Measurements from ENCODE around the gene ZNF821. TPM values are rescaled to one million over a fixed set of nuclear protein-coding genes. Genes with fewer than 3 reads are reported as not detected.

ZNF821 gene
- total and polyA plus RNA-seq, 7 donors, result 2.3 to 16.8 (median 9.5) TPM

GRCh38 chr16:71852158-71852557 is 31.8 kb downstream of the ZNF821 start:
- intact Hi-C loops (cut with DNase I), result no loop called here
- 84 to 91% methylated on average over 3 of the region's 3 CpGs for WGBS, 2 donors
- H3K36me3 ChIP-seq, result peaks cover 10 to 55% (median 35%) of the 10 kb centered on the region in 4 donors

GRCh38 chr16:71851746-71852145 is 32.2 kb downstream of the ZNF821 start:
- no peak overlapping the region for H3K4me3 ChIP-seq
- WGBS, 2 donors, result 94% methylated on average over 8 of the region's 8 CpGs
- no peak for TF ChIP-seq EP300 (IDR thresholded peaks at IDR 0.05)
- no peak for TF ChIP-seq POLR2AphosphoS5 (IDR thresholded peaks at IDR 0.05)
- H3K4me1 ChIP-seq, result peaks cover 0 to 37% (median 18%) of the 10 kb centered on the region in 4 donors
- intact Hi-C loops (cut with DNase I), result no loop called here
- H3K9me3 ChIP-seq, result no peaks in the 10 kb centered on the region
- no peak for DNase-seq
- H3K27ac ChIP-seq, result peak overlapping the region in 2 of 4 donors; percentile 8 to 49
- no peaks in the 10 kb centered on the region for H3K27me3 ChIP-seq
- peaks cover 10 to 55% (median 35%) of the 10 kb centered on the region in 4 donors for H3K36me3 ChIP-seq

More at GRCh38 chr16:71852158-71852557, 31.8 kb downstream of the ZNF821 start:
- DNase-seq, result no peak
- no peak overlapping the region for H3K27ac ChIP-seq
- H3K27me3 ChIP-seq, result no peaks in the 10 kb centered on the region
- TF ChIP-seq CTCF (IDR thresholded peaks at IDR 0.05), result no peak
- TF ChIP-seq POLR2AphosphoS5 (IDR thresholded peaks at IDR 0.05), result no peak
- no peak for TF ChIP-seq POLR2A (IDR thresholded peaks at IDR 0.05)
- TF ChIP-seq EP300 (IDR thresholded peaks at IDR 0.05), result no peak
- H3K9me3 ChIP-seq, result no peaks in the 10 kb centered on the region
- H3K4me1 ChIP-seq, result peaks cover 0 to 33% (median 14%) of the 10 kb centered on the region in 4 donors
- no peak overlapping the region for H3K4me3 ChIP-seq

DNA sequence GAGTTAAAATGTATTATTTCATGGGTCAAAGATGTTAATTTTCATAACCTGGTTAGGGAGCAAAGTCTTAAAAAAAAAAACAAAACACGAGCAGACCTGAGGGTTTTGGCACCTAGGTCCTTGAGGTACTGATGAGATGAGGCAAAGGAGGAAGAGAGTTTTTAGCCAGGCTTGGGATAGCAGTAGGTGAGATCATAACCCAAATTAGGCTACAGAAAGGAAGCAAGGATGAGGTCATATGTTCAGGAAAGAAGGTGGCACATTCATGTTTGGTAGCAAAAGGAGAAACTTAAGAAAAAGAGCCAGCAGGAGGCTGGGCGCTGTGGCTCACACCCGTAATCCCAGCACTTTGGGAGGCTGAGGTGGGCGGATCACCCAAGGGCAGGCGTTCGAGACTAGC is 35.4 kb downstream of the ZNF821 start:
- DNase-seq, result no peak
- Histone ChIP-seq H3K4me3 (no peak overlapping the region), H3K27me3 (no peaks in the 10 kb centered on the region), H3K4me1 (peaks cover 0 to 39% (median 19%) of the 10 kb centered on the region in 4 donors), H3K36me3 (peaks cover 10 to 48% (median 35%) of the 10 kb centered on the region in 4 donors), H3K9me3 (no peaks in the 10 kb centered on the region), H3K27ac (no peak overlapping the region)
- 93 to 94% methylated on average over 6 of the region's 6 CpGs for WGBS, 2 donors
- intact Hi-C loops (cut with DNase I), result loop anchor here (5.0 kb wide), 1 partner anchor 34 kb away; the partner anchor contains the start of gene ZNF821
- no peak for TF ChIP-seq POLR2A (IDR thresholded peaks at IDR 0.05)
- TF ChIP-seq CTCF (IDR thresholded peaks at IDR 0.05), result no peak
- TF ChIP-seq EP300 (IDR thresholded peaks at IDR 0.05), result no peak
- TF ChIP-seq POLR2AphosphoS5 (IDR thresholded peaks at IDR 0.05), result no peak

GRCh38 chr16:71847096-71847495 is 36.9 kb downstream of the ZNF821 start:
- Histone ChIP-seq H3K4me3 (peak overlapping the region; percentile 81 to 94 (median 92)), H3K36me3 (peaks cover 10 to 41% (median 32%) of the 10 kb centered on the region in 4 donors), H3K4me1 (peaks cover 0 to 32% (median 19%) of the 10 kb centered on the region in 4 donors), H3K9me3 (no peaks in the 10 kb centered on the region), H3K27me3 (no peaks in the 10 kb centered on the region), H3K27ac (peak overlapping the region in 3 of 4 donors; percentile 87 to 91 (median 90))
- TF ChIP-seq POLR2A (IDR thresholded peaks at IDR 0.05), result no peak
- TF ChIP-seq POLR2AphosphoS5 (IDR thresholded peaks at IDR 0.05), result no peak
- no peak for TF ChIP-seq EP300 (IDR thresholded peaks at IDR 0.05)
- TF ChIP-seq CTCF (IDR thresholded peaks at IDR 0.05), result no peak
- intact Hi-C loops (cut with DNase I), result loop anchor here (5.0 kb wide), 1 partner anchor 35 kb away; the partner anchor contains the start of gene ZNF821
- no peak for DNase-seq
- 59 to 67% methylated on average over 3 of the region's 3 CpGs for WGBS, 2 donors

GRCh38 chr16:71846431-71846830 is 37.6 kb downstream of the ZNF821 start:
- Histone ChIP-seq H3K4me1 (peaks cover 0 to 25% (median 16%) of the 10 kb centered on the region in 4 donors), H3K36me3 (peaks cover 10 to 38% (median 29%) of the 10 kb centered on the region in 4 donors), H3K27me3 (no peaks in the 10 kb centered on the region), H3K9me3 (no peaks in the 10 kb centered on the region), H3K4me3 (peak overlapping the region; percentile 81 to 94 (median 92)), H3K27ac (peak overlapping the region; percentile 83 to 91 (median 88))
- DNase-seq, result peak; percentile 66
- no peak for TF ChIP-seq CTCF (IDR thresholded peaks at IDR 0.05)
- TF ChIP-seq POLR2AphosphoS5 (IDR thresholded peaks at IDR 0.05), result no peak
- TF ChIP-seq EP300 (IDR thresholded peaks at IDR 0.05), result no peak
- TF ChIP-seq POLR2A (IDR thresholded peaks at IDR 0.05), result no peak
- WGBS, 2 donors, result 1% methylated on average over 20 of the region's 20 CpGs
- intact Hi-C loops (cut with DNase I), result loop anchor here (5.0 kb wide), 1 partner anchor 36 kb away; the partner anchor contains the start of gene ZNF821

Measured in sigmoid colon (tissue), 7 donors.